Mesodermal cell (in vitro differentiated cells): ENCODE measurements around the gene BEST2.

ENCODE experiments used
- H3K27ac ChIP-seq: 2 replicates; pipeline ENCODE4 v1.7.0; 2013; ENCODE audit warnings: mild to moderate bottlenecking, low read depth, low read length, moderate library complexity; ENCODE audit not compliant: severe bottlenecking
- H3K36me3 ChIP-seq: 2 replicates; pipeline ENCODE4 v1.7.1; 2013; ENCODE audit warnings: mild to moderate bottlenecking, low read length, moderate library complexity; ENCODE audit not compliant: control insufficient read depth, insufficient read depth
- H3K4me1 ChIP-seq: one replicate; pipeline ENCODE4 v1.7.1; 2013; ENCODE audit warnings: mild to moderate bottlenecking, low read length; ENCODE audit not compliant: insufficient read depth, control insufficient read depth, poor library complexity, severe bottlenecking
- H3K4me3 ChIP-seq: 2 replicates; pipeline ENCODE4 v1.7.0; 2013; ENCODE audit warnings: low read length, control low read depth, mild to moderate bottlenecking; ENCODE audit not compliant: insufficient read depth, poor library complexity, severe bottlenecking; ENCODE audit errors: extremely low read depth
- H3K9me3 ChIP-seq: 2 replicates; pipeline ENCODE4 v1.7.1; 2013; ENCODE audit warnings: mild to moderate bottlenecking, low read length, moderate library complexity; ENCODE audit not compliant: control insufficient read depth
- WGBS, 2 experiments: methylation state at CpG; one replicate each; pipeline ENCODE4 v1.1.5; 2013; ENCODE audit warnings: missing lambda C conversion rate in 2 of 2; ENCODE audit not compliant: insufficient coverage in 2 of 2; 5-methylcytosine and 5-hydroxymethylcytosine counted together

The BEST2 gene

GRCh38 chr19:12769689-12770088 is 18.1 kb downstream of the BEST2 start:
- Histone ChIP-seq H3K27ac (no peak overlapping the region), H3K4me1 (peaks cover 13% of the 10 kb centered on the region), H3K9me3 (no peaks in the 10 kb centered on the region), H3K36me3 (peaks cover 7% of the 10 kb centered on the region), H3K4me3 (no peak overlapping the region)
- 9 to 21% methylated on average over 20 to 32 of the region's 37 CpGs for WGBS, 2 experiments

GRCh38 chr19:12770922-12771321 is 19.3 kb downstream of the BEST2 start:
- peaks cover 13% of the 10 kb centered on the region for H3K4me1 ChIP-seq
- no peak overlapping the region for H3K4me3 ChIP-seq
- no peaks in the 10 kb centered on the region for H3K9me3 ChIP-seq
- H3K36me3 ChIP-seq: peaks cover 7% of the 10 kb centered on the region
- 100% methylated on average over 6 of the region's 13 CpGs for WGBS, 2 experiments
- H3K27ac ChIP-seq: no peak overlapping the region

- 86 to 100% methylated on average over 1 of the region's 4 CpGs for WGBS, 2 experiments
- peaks cover 16% of the 10 kb centered on the region for H3K4me1 ChIP-seq
- H3K36me3 ChIP-seq: peaks cover 7% of the 10 kb centered on the region
- no peak overlapping the region for H3K27ac ChIP-seq
- H3K4me3 ChIP-seq: no peak overlapping the region
- H3K9me3 ChIP-seq: no peaks in the 10 kb centered on the region
These were observed 20.7 kb downstream of the BEST2 start for GRCh38 chr19:12772323-12772722.

GRCh38 chr19:12773571-12773970 is 22.0 kb downstream of the BEST2 start:
- Histone ChIP-seq H3K4me3 (no peak overlapping the region), H3K27ac (no peak overlapping the region), H3K9me3 (no peaks in the 10 kb centered on the region), H3K36me3 (peaks cover 7% of the 10 kb centered on the region), H3K4me1 (peaks cover 19% of the 10 kb centered on the region)
- 96 to 98% methylated on average over 2 of the region's 2 CpGs for WGBS, 2 experiments

- peaks cover 31% of the 10 kb centered on the region for H3K4me1 ChIP-seq
- H3K4me3 ChIP-seq: peak within 1 kb of the TSS; percentile 57
- 24 to 31% methylated on average over 40 to 41 of the region's 58 CpGs for WGBS, 2 experiments
- peaks cover 7% of the 10 kb centered on the region for H3K36me3 ChIP-seq
- H3K27ac ChIP-seq: no peak within 1 kb of the TSS
- no peaks in the 10 kb centered on the region for H3K9me3 ChIP-seq
These were observed 23.3 kb downstream of the BEST2 start, which contains the start of gene HOOK2 for GRCh38 chr19:12774588-12775555. HOOK2 (minus strand) TSS chr19:12775552; CDS start chr19:12775449, 103 bp downstream.

- WGBS, 2 experiments: 16 to 24% methylated on average over 19 to 29 of the region's 43 CpGs
- peaks cover 30% of the 10 kb centered on the region for H3K4me1 ChIP-seq
- H3K4me3 ChIP-seq: peak overlapping the region; percentile 57
These were observed 25.8 kb downstream of the BEST2 start for GRCh38 chr19:12777217-12778016.

GRCh38 chr19:12778017-12778904 is 26.7 kb downstream of the BEST2 start:
- Histone ChIP-seq H3K27ac (peak overlapping the region; percentile 88), H3K9me3 (no peaks in the 10 kb centered on the region), H3K4me3 (peak overlapping the region; percentile 57), H3K36me3 (peaks cover 7% of the 10 kb centered on the region), H3K4me1 (peaks cover 24% of the 10 kb centered on the region)
- WGBS, 2 experiments: 4 to 6% methylated on average over 29 to 32 of the region's 44 CpGs

More at GRCh38 chr19:12777217-12778016, 25.8 kb downstream of the BEST2 start:
- Histone ChIP-seq H3K27ac (peak overlapping the region; percentile 88), H3K36me3 (peaks cover 7% of the 10 kb centered on the region), H3K9me3 (no peaks in the 10 kb centered on the region)

- WGBS, 2 experiments: 24 to 32% methylated on average over 6 of the region's 6 CpGs
- Histone ChIP-seq H3K4me3 (peak overlapping the region; percentile 57), H3K27ac (peak overlapping the region; percentile 88), H3K4me1 (peaks cover 26% of the 10 kb centered on the region), H3K9me3 (no peaks in the 10 kb centered on the region), H3K36me3 (peaks cover 7% of the 10 kb centered on the region)
These were observed 27.2 kb downstream of the BEST2 start for GRCh38 chr19:12778905-12779161.

- WGBS, 2 experiments: 78% methylated on average over 10 to 15 of the region's 15 CpGs
- Histone ChIP-seq H3K36me3 (peaks cover 3% of the 10 kb centered on the region), H3K27ac (peak overlapping the region; percentile 88), H3K4me3 (no peak overlapping the region), H3K9me3 (no peaks in the 10 kb centered on the region), H3K4me1 (peaks cover 31% of the 10 kb centered on the region)
These were observed 27.8 kb downstream of the BEST2 start for GRCh38 chr19:12779162-12779993.

- Histone ChIP-seq H3K4me1 (peaks cover 52% of the 10 kb centered on the region), H3K27ac (peak overlapping the region; percentile 93), H3K36me3 (no peaks in the 10 kb centered on the region), H3K4me3 (peak overlapping the region; percentile 34), H3K9me3 (no peaks in the 10 kb centered on the region)
- WGBS, 2 experiments: 65 to 86% methylated on average over 8 to 12 of the region's 12 CpGs
These were observed 30.5 kb downstream of the BEST2 start for GRCh38 chr19:12782174-12782423.
